BE2C (cell line): ENCODE measurements around the gene SAA4. TPM values are rescaled to one million over a fixed set of nuclear protein-coding genes. Genes with fewer than 3 reads are reported as not detected.

Experiments used
- DNase-seq: peaks from one replicate; pipeline ENCODE4 v3.0.0-alpha.2; 2020
- H3K27me3 ChIP-seq: fragments of 250-450 bp; sonication (Bioruptor Pico); 2 replicates; pipeline ENCODE4 v1.5.1; 2020; ENCODE audit warnings: mild to moderate bottlenecking
- H3K36me3 ChIP-seq: fragments of 250-450 bp; sonication (Bioruptor Pico); 2 replicates; pipeline ENCODE4 v1.5.1; 2020; ENCODE audit warnings: mild to moderate bottlenecking
- H3K4me1 ChIP-seq: fragments of 250-450 bp; sonication (Bioruptor Pico); 2 replicates; pipeline ENCODE4 v1.5.1; 2020
- H3K4me3 ChIP-seq: 2 replicates; pipeline ENCODE4 v1.5.1; 2011; ENCODE audit warnings: low read depth, low read length
- H3K9me3 ChIP-seq: fragments of 250-450 bp; sonication (Bioruptor Pico); 2 replicates; pipeline ENCODE4 v1.5.1; 2020
- polyA plus RNA-seq: library from polyadenylated mRNA; unstranded; fragments of >200 nt; gene quantifications from one replicate; pipeline ENCODE4 v1.2.1, GENCODE V29; 2012; ENCODE audit warnings: low read depth, missing spikeins; ENCODE audit not compliant: insufficient read length, insufficient read depth
- TF ChIP-seq, protein P1 (sequence below): IDR thresholded peaks from 2 replicates; pipeline ENCODE4 v1.5.1; 2012; ENCODE audit warnings: mild to moderate bottlenecking, low read depth, low read length

The SAA4 gene, protein sequence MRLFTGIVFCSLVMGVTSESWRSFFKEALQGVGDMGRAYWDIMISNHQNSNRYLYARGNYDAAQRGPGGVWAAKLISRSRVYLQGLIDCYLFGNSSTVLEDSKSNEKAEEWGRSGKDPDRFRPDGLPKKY
- polyA plus RNA-seq: not detected

DNA sequence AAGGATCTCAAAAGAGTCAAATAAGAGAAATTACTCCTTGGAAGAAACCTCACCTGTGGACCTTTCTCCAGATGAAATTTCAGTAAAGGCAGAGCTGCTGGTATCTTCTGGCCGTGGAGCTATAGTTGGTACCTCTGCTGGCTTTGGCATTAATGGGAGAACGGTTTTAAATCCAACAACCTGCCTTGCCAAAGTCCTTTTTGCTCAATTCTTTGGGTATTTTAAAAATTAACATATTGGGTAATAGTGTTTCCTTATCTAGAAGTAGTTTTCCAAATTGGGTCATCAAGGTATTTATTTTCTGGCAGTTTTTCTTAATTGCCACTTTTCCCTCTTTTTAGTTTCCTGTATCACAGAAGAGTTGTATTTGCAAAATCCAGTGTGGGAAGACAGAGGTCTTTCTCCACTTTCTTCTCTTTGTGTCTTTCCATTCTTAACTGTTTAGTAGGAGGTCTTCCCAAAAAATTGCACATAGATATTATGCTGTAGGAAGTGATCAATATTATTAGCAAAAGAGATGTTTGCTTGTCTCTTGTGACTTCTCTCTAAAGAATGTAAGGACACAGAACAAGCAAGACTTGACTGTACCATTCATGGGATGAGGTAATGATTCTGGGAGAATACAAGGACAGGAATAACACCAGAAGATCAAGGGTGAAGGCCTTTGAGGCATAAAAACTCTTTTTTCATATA is at the start of gene SAA4:
Gene SAA4, minus strand, starts transcription at position 139 of the 693 bp plus-strand sequence. CDS start 876 bp downstream, outside the sequence.
- TF ChIP-seq, protein P1, sequence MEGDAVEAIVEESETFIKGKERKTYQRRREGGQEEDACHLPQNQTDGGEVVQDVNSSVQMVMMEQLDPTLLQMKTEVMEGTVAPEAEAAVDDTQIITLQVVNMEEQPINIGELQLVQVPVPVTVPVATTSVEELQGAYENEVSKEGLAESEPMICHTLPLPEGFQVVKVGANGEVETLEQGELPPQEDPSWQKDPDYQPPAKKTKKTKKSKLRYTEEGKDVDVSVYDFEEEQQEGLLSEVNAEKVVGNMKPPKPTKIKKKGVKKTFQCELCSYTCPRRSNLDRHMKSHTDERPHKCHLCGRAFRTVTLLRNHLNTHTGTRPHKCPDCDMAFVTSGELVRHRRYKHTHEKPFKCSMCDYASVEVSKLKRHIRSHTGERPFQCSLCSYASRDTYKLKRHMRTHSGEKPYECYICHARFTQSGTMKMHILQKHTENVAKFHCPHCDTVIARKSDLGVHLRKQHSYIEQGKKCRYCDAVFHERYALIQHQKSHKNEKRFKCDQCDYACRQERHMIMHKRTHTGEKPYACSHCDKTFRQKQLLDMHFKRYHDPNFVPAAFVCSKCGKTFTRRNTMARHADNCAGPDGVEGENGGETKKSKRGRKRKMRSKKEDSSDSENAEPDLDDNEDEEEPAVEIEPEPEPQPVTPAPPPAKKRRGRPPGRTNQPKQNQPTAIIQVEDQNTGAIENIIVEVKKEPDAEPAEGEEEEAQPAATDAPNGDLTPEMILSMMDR: no peak
- no peak for DNase-seq
- H3K4me1 ChIP-seq: no peaks in the 10 kb centered on the region
- H3K27me3 ChIP-seq: peaks cover 7% of the 10 kb centered on the region; the same call in 1 of the 2 replicates
- H3K36me3 ChIP-seq: no peaks in the 10 kb centered on the region
- H3K4me3 ChIP-seq: no peak within 1 kb of the TSS
- no peaks in the 10 kb centered on the region for H3K9me3 ChIP-seq

DNA sequence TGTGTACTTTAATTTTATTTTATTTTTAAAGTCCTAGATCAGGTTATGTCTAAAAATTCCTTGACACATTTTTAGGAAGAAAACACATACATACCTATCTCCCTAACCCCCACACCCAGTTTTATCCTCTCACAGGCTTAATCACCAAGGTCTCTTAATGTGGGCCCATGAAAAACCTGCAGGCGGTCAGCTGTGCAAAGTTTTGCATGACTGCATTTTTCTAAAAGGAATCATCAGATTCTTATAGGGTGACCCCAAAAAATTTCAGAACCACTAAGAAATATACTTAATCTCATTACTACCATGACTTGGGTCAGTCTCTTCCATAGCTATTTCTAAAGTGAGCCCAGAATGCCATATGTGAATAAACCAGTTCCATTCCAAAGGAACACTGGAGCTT is 49.2 kb upstream of the SAA4 start:
- H3K9me3 ChIP-seq: no peaks in the 10 kb centered on the region
- DNase-seq: no peak
- H3K36me3 ChIP-seq: no peaks in the 10 kb centered on the region
- TF ChIP-seq, protein P1: no peak
- no peaks in the 10 kb centered on the region for H3K27me3 ChIP-seq
- no peak overlapping the region for H3K4me3 ChIP-seq
- H3K4me1 ChIP-seq: no peaks in the 10 kb centered on the region

DNA sequence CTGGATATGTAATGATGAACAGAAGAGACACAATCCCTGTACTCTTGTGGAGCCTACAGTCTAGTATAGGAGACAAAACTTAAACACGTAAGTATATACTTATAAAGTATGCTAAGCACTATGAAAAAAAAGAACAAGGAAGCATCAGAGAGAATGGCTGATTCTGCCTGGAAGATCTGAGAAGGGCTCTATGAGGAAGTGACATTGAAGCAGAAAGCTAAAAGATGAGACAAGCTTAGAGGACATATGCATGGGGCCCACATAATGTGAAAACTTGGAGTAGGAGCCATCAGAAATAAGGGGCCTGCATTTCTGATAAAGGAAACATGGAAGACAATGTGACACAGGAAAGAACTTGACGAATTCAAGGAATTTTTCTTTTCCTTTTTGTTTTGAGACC is 46.0 kb upstream of the SAA4 start:
- TF ChIP-seq, protein P1: no peak
- Histone ChIP-seq H3K27me3 (no peaks in the 10 kb centered on the region), H3K4me1 (no peaks in the 10 kb centered on the region), H3K9me3 (no peaks in the 10 kb centered on the region), H3K36me3 (no peaks in the 10 kb centered on the region), H3K4me3 (no peak overlapping the region)
- no peak for DNase-seq

DNA sequence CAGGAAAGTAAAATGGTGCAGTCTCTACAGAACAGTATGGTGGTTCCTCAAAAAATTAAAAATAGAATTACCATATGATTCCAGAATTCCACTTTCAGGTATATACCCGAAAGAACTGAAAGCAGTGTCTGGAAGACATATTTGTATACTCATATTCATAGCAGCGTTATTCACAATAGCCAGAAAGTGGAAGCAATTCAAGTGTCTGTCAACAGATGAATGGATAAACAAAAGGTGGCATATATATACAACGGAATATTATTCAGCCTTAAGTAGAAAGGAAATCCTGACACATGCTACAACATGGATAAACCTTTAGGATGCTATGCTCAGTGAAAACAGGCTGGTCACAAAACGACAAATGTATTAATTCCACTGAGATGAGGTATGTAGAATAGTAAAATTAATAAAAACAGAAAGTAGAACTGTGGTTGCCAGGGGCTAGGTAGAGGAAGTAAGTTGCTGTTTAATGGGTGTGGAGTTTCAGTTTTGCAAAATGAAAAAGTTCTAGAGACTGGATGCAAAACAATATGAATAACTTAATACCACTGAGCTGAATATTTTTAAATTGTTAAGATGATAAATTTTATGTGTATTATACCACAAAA is 43.9 kb upstream of the SAA4 start:
- H3K9me3 ChIP-seq: no peaks in the 10 kb centered on the region
- H3K4me3 ChIP-seq: no peak overlapping the region
- no peak for DNase-seq
- H3K36me3 ChIP-seq: no peaks in the 10 kb centered on the region
- TF ChIP-seq, protein P1: no peak
- no peaks in the 10 kb centered on the region for H3K27me3 ChIP-seq
- H3K4me1 ChIP-seq: no peaks in the 10 kb centered on the region

DNA sequence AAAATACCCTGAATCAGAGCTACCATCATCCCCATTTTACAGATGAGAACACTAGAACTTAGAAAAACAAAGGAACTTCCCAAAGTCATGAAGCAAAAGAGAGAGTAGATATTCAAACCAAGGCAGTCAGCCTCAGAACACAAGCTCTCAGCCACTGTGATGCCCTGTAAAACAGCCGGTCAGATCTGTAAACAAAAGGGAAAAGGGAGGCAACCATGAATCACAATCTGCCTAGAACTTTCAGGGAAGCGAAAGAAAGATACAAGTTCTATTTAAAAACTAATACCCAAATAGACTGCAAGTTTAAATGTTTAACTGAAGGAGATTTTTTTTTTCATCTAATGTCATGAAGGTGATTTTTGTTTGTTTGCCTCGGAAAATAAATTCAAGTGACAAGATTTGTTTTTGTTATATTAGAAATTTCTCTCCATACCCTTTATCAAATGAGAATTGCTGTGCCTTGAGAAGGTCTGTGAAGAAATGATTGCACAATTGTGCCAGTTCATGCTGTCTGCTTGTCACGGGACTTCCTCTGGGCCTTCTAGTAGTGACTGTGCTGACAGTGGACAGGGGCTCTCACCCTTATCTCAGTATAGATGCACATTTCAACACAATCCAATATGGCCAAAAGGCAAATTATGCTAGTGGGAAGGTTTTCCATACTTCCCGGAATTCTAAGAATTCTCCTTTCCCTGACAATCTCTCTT is 41.1 kb upstream of the SAA4 start:
- Histone ChIP-seq H3K4me3 (no peak overlapping the region), H3K27me3 (no peaks in the 10 kb centered on the region), H3K4me1 (no peaks in the 10 kb centered on the region), H3K36me3 (no peaks in the 10 kb centered on the region), H3K9me3 (no peaks in the 10 kb centered on the region)
- DNase-seq: no peak
- TF ChIP-seq, protein P1: no peak
